H1 (cell line): ENCODE results near the gene TBC1D10A. TPM values are rescaled to one million over a fixed set of nuclear protein-coding genes. Genes with fewer than 3 reads are reported as not detected.

Experiments
- CTCF ChIA-PET: fragments of 300-600 bp; sonication (Branson Sonifier 250); formaldehyde crosslinking; loops from one replicate; lab custom pipeline; 2021; ENCODE audit not compliant: partially characterized antibody; lab: Charles Lee
- POLR2A ChIA-PET: fragments of 300-600 bp; sonication (Branson Sonifier 250); formaldehyde crosslinking; loops from one replicate; lab custom pipeline; 2021; ENCODE audit warnings: inconsistent platforms; ENCODE audit not compliant: partially characterized antibody; lab: Charles Lee
- DNase-seq, 2 experiments: peaks; one replicate each; pipeline versions ENCODE4 v3.0.0 to v3.0.0-alpha.2; 2010 to 2022; ENCODE audit warnings: low spot score in 2 of 2, low read depth in 1 of 2, mixed read lengths in 1 of 2
- FAIRE-seq: peaks from 2 replicates; lab custom pipeline; 2011; peaks lifted over from hg19 to GRCh38; lab: Jason Lieb, UNC
- H2AFZ ChIP-seq: 2 replicates; pipeline ENCODE4 v1.8.1; 2012; ENCODE audit warnings: low read length, inconsistent platforms
- H2AK5ac ChIP-seq: 2 replicates; pipeline ENCODE4 v1.6.1; 2013; ENCODE audit warnings: low read depth, low read length
- H2BK120ac ChIP-seq: replicated peaks from 2 replicates; pipeline ENCODE3; 2013; ENCODE audit warnings: low read depth, low read length, inconsistent platforms
- H2BK12ac ChIP-seq: 2 replicates; pipeline ENCODE4 v1.6.1; 2013; ENCODE audit warnings: low read depth, low read length
- H2BK15ac ChIP-seq: 2 replicates; pipeline ENCODE4 v1.6.1; 2013; ENCODE audit warnings: low read length
- H2BK20ac ChIP-seq: 2 replicates; pipeline ENCODE4 v1.6.1; 2013; ENCODE audit warnings: low read length
- H2BK5ac ChIP-seq: 2 replicates; pipeline ENCODE4 v1.6.1; 2013; ENCODE audit warnings: low read depth, low read length
- H3K14ac ChIP-seq: 2 replicates; pipeline ENCODE4 v1.6.1; 2013; ENCODE audit warnings: inconsistent platforms; ENCODE audit not compliant: insufficient read length
- H3K18ac ChIP-seq: 2 replicates; pipeline ENCODE4 v1.6.1; 2013; ENCODE audit warnings: low read length; ENCODE audit errors: extremely low read depth
- H3K23ac ChIP-seq: 2 replicates; pipeline ENCODE4 v1.6.1; 2013; ENCODE audit warnings: inconsistent platforms; ENCODE audit not compliant: insufficient read length
- H3K23me2 ChIP-seq: 2 replicates; pipeline ENCODE4 v1.6.1; 2013; ENCODE audit warnings: low read depth, low read length
- H3K27ac ChIP-seq: 2 replicates; pipeline ENCODE4 v1.6.1; 2011; ENCODE audit warnings: low read depth, low read length, inconsistent platforms
- H3K27me3 ChIP-seq, 4 experiments: replicated peaks in 1 of 4; 1 replicate in 1 of 4; 2 replicates in 3 of 4; pipeline versions ENCODE4 v1.6.1 to v1.8.1; 2011 to 2013; ENCODE audit warnings: low read length in 3 of 4, mild to moderate bottlenecking in 3 of 4, inconsistent platforms in 2 of 4, mixed read lengths in 2 of 4, moderate library complexity in 1 of 4; ENCODE audit not compliant: control insufficient read depth in 3 of 4, insufficient read depth in 3 of 4; ENCODE audit errors: extremely low read depth in 1 of 4
- H3K36me3 ChIP-seq, 4 experiments: 2 replicates each; pipeline versions ENCODE4 v1.6.1 to v1.8.1; 2011 to 2013; ENCODE audit warnings: mild to moderate bottlenecking in 4 of 4, low read length in 3 of 4, moderate library complexity in 2 of 4, control low read depth in 1 of 4, inconsistent platforms in 1 of 4; ENCODE audit not compliant: insufficient read depth in 4 of 4, control insufficient read depth in 2 of 4
- H3K4ac ChIP-seq: replicated peaks from 2 replicates; pipeline ENCODE3; 2013; ENCODE audit warnings: low read length, low read depth, mixed read lengths, inconsistent platforms; ENCODE audit not compliant: insufficient read length
- H3K4me1 ChIP-seq, 4 experiments: replicated peaks in 1 of 4; 1 replicate in 1 of 4; 2 replicates in 3 of 4; pipeline versions ENCODE4 v1.6.1 to v1.8.1; 2011 to 2013; ENCODE audit warnings: low read length in 3 of 4, inconsistent platforms in 2 of 4, mixed read lengths in 1 of 4; ENCODE audit not compliant: insufficient read depth in 4 of 4, control insufficient read depth in 3 of 4
- H3K4me2 ChIP-seq, 2 experiments: 2 replicates each; pipeline versions ENCODE4 v1.6.1 to v1.8.1; 2011 to 2013; ENCODE audit warnings: low read depth in 2 of 2, low read length in 2 of 2, control low read depth in 1 of 2, inconsistent platforms in 1 of 2, mild to moderate bottlenecking in 1 of 2; ENCODE audit not compliant: insufficient read depth in 1 of 2
- H3K4me3 ChIP-seq, 4 experiments: fragments of 200-600, 300-600 bp in 1 of 4; sonication (generic), shearing (Covaris generic), sonication (Bioruptor Twin) in 1 of 4; 2 replicates each; pipeline versions ENCODE4 v1.5.1 to v1.8.1; 2011 to 2016; ENCODE audit warnings: low read length in 4 of 4, low read depth in 3 of 4, control low read depth in 2 of 4, inconsistent platforms in 2 of 4, mild to moderate bottlenecking in 2 of 4, mixed read lengths in 1 of 4, moderate library complexity in 1 of 4; ENCODE audit not compliant: insufficient read depth in 2 of 4; ENCODE audit errors: extremely low read depth in 1 of 4
- H3K56ac ChIP-seq: replicated peaks from 2 replicates; pipeline ENCODE3; 2013; ENCODE audit warnings: low read depth, mild to moderate bottlenecking, mixed read lengths, low read length, inconsistent platforms; ENCODE audit not compliant: insufficient read length
- H3K79me1 ChIP-seq: 2 replicates; pipeline ENCODE4 v1.6.1; 2013; ENCODE audit warnings: low read depth, low read length, control low read depth
- H3K79me2 ChIP-seq, 2 experiments: 2 replicates each; pipeline versions ENCODE4 v1.6.1 to v1.8.1; 2012 to 2013; ENCODE audit warnings: low read length in 2 of 2, mild to moderate bottlenecking in 2 of 2, inconsistent platforms in 1 of 2; ENCODE audit not compliant: insufficient read depth in 2 of 2, control insufficient read depth in 1 of 2
- H3K9ac ChIP-seq, 4 experiments: replicated peaks in 1 of 4; 1 replicate in 1 of 4; 2 replicates in 3 of 4; pipeline versions ENCODE4 v1.6.1 to v1.8.1; 2011 to 2013; ENCODE audit warnings: low read depth in 3 of 4, low read length in 3 of 4, control low read depth in 2 of 4, mild to moderate bottlenecking in 2 of 4, moderate library complexity in 2 of 4, inconsistent platforms in 1 of 4; ENCODE audit errors: extremely low read depth in 1 of 4
- H3K9me3 ChIP-seq, 2 experiments: 2 replicates each; pipeline versions ENCODE4 v1.6.1 to v1.8.1; 2012 to 2013; ENCODE audit warnings: mild to moderate bottlenecking in 2 of 2, moderate library complexity in 2 of 2, control low read depth in 1 of 2, inconsistent platforms in 1 of 2, low read depth in 1 of 2, low read length in 1 of 2, mixed read lengths in 1 of 2; ENCODE audit not compliant: insufficient read depth in 2 of 2
- H4K20me1 ChIP-seq, 2 experiments: replicated peaks in 1 of 2; 2 replicates each; pipeline versions ENCODE3 to v1.8.1; 2011 to 2013; ENCODE audit warnings: inconsistent platforms in 2 of 2, low read length in 2 of 2, mild to moderate bottlenecking in 1 of 2; ENCODE audit not compliant: insufficient read depth in 2 of 2, control insufficient read depth in 1 of 2
- H4K5ac ChIP-seq: 2 replicates; pipeline ENCODE4 v1.6.1; 2013; ENCODE audit warnings: low read length, low read depth, mixed read lengths, inconsistent platforms; ENCODE audit not compliant: insufficient read length
- H4K8ac ChIP-seq: 2 replicates; pipeline ENCODE4 v1.8.0; 2013; ENCODE audit warnings: mild to moderate bottlenecking, moderate library complexity, low read length, inconsistent platforms; ENCODE audit not compliant: insufficient read depth; ENCODE audit errors: extremely low read depth
- H4K91ac ChIP-seq: replicated peaks from 2 replicates; pipeline ENCODE3; 2013; ENCODE audit warnings: low read length, mixed read lengths, inconsistent platforms; ENCODE audit not compliant: insufficient read length
- ASH2L ChIP-seq: fragments of 200-600, 300-600 bp; sonication (generic); IDR thresholded peaks from one replicate; pipeline ENCODE4 v1.7.1; 2017; ENCODE audit warnings: low read length
- ATF2 ChIP-seq: IDR thresholded peaks from 2 replicates; pipeline ENCODE4 v1.6.1; 2012; ENCODE audit warnings: low read length, inconsistent platforms
- BACH1 ChIP-seq: IDR thresholded peaks from 2 replicates; pipeline ENCODE4 v1.6.1; 2012; ENCODE audit warnings: low read length, improper control_type of control experiment
- CBX5 ChIP-seq: fragments of 300-800, 300-1000 bp; sonication (generic); IDR thresholded peaks from 2 replicates; pipeline ENCODE4 v1.7.1; 2016; ENCODE audit warnings: antibody characterized with exemption, low read length, low read depth
- CHD2 ChIP-seq: IDR thresholded peaks from 2 replicates; pipeline ENCODE4 v1.6.1; 2012; ENCODE audit warnings: low read length, improper control_type of control experiment
- CTBP2 ChIP-seq: IDR thresholded peaks from 2 replicates; pipeline ENCODE4 v1.7.0; 2011; ENCODE audit warnings: borderline replicate concordance, mild to moderate bottlenecking, moderate library complexity, mixed read lengths, low read length; ENCODE audit not compliant: insufficient read depth, insufficient read length
- HDAC2 ChIP-seq, 2 experiments: fragments of 300-600 bp in 1 of 2; sonication (generic) in 1 of 2; IDR thresholded peaks; 2 replicates each; pipeline ENCODE4 v1.6.1; 2011 to 2012; ENCODE audit warnings: low read depth in 2 of 2, low read length in 2 of 2, mild to moderate bottlenecking in 2 of 2, moderate library complexity in 2 of 2, borderline replicate concordance in 1 of 2, inconsistent platforms in 1 of 2
- RXRA ChIP-seq: IDR thresholded peaks from 2 replicates; pipeline ENCODE4 v1.6.1; 2011; ENCODE audit warnings: low read depth, mild to moderate bottlenecking, low read length, moderate library complexity; ENCODE audit not compliant: insufficient read depth
- SP4 ChIP-seq: IDR thresholded peaks from 2 replicates; pipeline ENCODE4 v1.6.1; 2012; ENCODE audit warnings: low read length, inconsistent platforms
- WGBS, 2 experiments: shearing (Covaris generic) in 1 of 2; methylation state at CpG; one replicate each; pipeline versions ENCODE4 v1.1.6 to v1.1.7; 2013 to 2015; ENCODE audit warnings: low lambda C conversion rate in 2 of 2, mixed read lengths in 2 of 2, inconsistent platforms in 1 of 2, low coverage in 1 of 2, missing lambda C conversion rate in 1 of 2; ENCODE audit not compliant: insufficient replicate concordance in 2 of 2, insufficient coverage in 1 of 2, insufficient read length in 1 of 2; ENCODE audit errors: extremely low coverage in 1 of 2, missing lambda C conversion rate in 1 of 2; 5-methylcytosine and 5-hydroxymethylcytosine counted together
- polyA plus RNA-seq, 7 experiments: library from polyadenylated mRNA; depleted of rRNA in 3 of 7; stranded (reverse) in 5 of 7; unstranded in 2 of 7; fragments of >200 nt in 5 of 7; fragments of 200-250 nt in 2 of 7; gene quantifications; 1 replicate in 5 of 7; 2 replicates in 1 of 7; 4 replicates in 1 of 7; pipeline versions ENCODE4 v1.2.1 to v1.2.3, GENCODE V29; 2011 to 2013; ENCODE audit warnings: missing spikeins in 2 of 7, mixed read lengths in 2 of 7
- total RNA-seq: library from RNA; stranded (reverse); fragmentation: NEBNext Ultra II Directional; extraction: Animal tissue kit (Norgen Biotek cat#: 25700); gene quantifications from 2 replicates; pipeline ENCODE4 v1.2.1, GENCODE V29; 2021
- TF ChIP-seq, protein P1 (sequence below): IDR thresholded peaks from 2 replicates; pipeline ENCODE4 v1.6.1; 2011; ENCODE audit warnings: low read depth, mild to moderate bottlenecking, low read length; ENCODE audit not compliant: insufficient read depth

The TBC1D10A gene
- total and polyA plus RNA-seq, 2 of the 8 experiments (the other 6 are each of a cell fraction or from before 2014, with no cell fraction given), result 5.4 to 7.0 TPM

DNA sequence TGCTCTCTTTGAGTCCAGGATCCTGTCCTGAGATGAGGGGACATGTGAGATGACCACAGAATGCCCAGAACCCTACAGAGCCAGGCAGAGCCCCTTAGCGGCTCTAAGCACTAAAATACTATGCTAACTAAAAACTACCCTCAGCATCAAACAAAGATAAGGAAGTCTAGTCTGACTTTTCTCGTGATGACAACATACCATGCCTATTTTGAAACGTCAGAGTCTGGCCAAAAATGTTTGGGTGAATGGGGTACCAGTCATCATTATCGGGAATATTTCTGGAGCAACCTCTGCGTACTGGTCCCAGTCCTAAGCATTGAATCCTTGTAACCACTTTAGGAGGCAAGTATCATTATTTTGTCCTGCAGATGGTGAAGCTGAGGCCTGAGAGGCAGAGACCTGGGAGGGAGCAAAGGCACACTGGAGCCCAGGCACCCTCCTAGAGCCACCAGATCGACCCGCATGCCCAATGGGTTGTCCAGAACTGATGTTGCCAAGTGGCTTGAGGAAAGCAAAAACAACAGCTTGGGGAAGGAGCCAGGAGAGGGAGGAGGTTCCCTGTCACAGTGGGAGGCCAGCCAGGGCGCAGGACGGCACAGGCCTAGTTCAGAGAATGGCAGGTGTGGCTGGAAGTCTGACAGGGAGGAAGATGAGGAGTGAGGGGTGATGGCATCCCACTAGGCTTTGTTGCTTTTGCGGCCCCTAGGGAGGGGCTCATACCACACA lies 52.9 kb downstream of the TBC1D10A start:
- Histone ChIP-seq H3K4me1 (peaks cover 0 to 10% (median 3%) of the 10 kb centered on the region in 4 experiments; a peak in 3 of 7 replicates), H3K79me1 (no peaks in the 10 kb centered on the region), H4K5ac (no peak overlapping the region), H3K56ac (no peak overlapping the region), H4K20me1 (no peaks in the 10 kb centered on the region), H3K9ac (no peak overlapping the region), H3K18ac (no peak overlapping the region), H4K91ac (no peak overlapping the region), H4K8ac (no peak overlapping the region), H2BK15ac (no peak overlapping the region), H3K79me2 (no peaks in the 10 kb centered on the region), H3K27me3 (no peaks in the 10 kb centered on the region; a peak in 1 of 7 replicates), H3K4me3 (no peak overlapping the region), H2BK20ac (no peak overlapping the region), H2BK5ac (0 out of 2 replicates have a peak overlapping the region, but pooled peaks have one; percentile 8), H3K14ac (no peak overlapping the region), H3K4ac (no peak overlapping the region), H2AK5ac (no peak overlapping the region), H3K27ac (no peak overlapping the region), H3K4me2 (no peak overlapping the region), H3K9me3 (no peaks in the 10 kb centered on the region), H3K23ac (no peak overlapping the region), H3K36me3 (no peaks in the 10 kb centered on the region), H2BK120ac (no peak overlapping the region), H2BK12ac (peak overlapping the region; percentile 33; the same call in 1 of the 2 replicates), H3K23me2 (no peaks in the 10 kb centered on the region; the same call in 1 of the 2 replicates), H2AFZ (no peak overlapping the region)
- WGBS, 2 experiments, result 67% methylated on average over 10 of the region's 10 CpGs; no CpG with 5 or more reads in 1 of the 2 experiments
- DNase-seq, result no peak
- no peak for FAIRE-seq
- ChIA-PET CTCF (interaction anchor here (1.3 to 1.6 kb wide), 2 partner anchors 10 to 14 kb away, joined by 4 to 6 read pairs; no protein-coding TSS in a partner anchor), POLR2A (no interaction called here)
- TF ChIP-seq ASH2L, result no peak
- no peak for TF ChIP-seq HDAC2 (IDR thresholded peaks at IDR 0.05; ENCODE audit: borderline replicate concordance in 1 of 2, low read depth in 2 of 2, low read length in 2 of 2)
- TF ChIP-seq ATF2, result no peak
- TF ChIP-seq BACH1, result no peak
- no peak for TF ChIP-seq SP4
- TF ChIP-seq, protein P1, sequence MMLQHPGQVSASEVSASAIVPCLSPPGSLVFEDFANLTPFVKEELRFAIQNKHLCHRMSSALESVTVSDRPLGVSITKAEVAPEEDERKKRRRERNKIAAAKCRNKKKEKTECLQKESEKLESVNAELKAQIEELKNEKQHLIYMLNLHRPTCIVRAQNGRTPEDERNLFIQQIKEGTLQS, result no peak
- no peak for TF ChIP-seq RXRA
- no peak for TF ChIP-seq CTBP2
- TF ChIP-seq CBX5, result no peak
- TF ChIP-seq CHD2, result no peak
